ENCODE results near the gene ZNF439.
"Not testable (repeated sequence)": the region's sequence is repeated elsewhere in the genome, so short reads cannot be mapped to it uniquely, and the experiment has no call there.

ZNF439 gene

GRCh38 chr19:11848594-11849469 is at the start of gene ZNF439:
ZNF439 (plus strand) TSS chr19:11848726; CDS start chr19:11848868, 142 bp downstream.
- peak; percentile 43 for DNase-seq

- no peak for DNase-seq
Observed at GRCh38 chr19:11806354-11807098, 42.0 kb upstream of the ZNF439 start.

- DNase-seq: no peak
Observed at GRCh38 chr19:11807099-11807380, 41.5 kb upstream of the ZNF439 start.

- DNase-seq: no peak
Observed at GRCh38 chr19:11813703-11814028, 34.9 kb upstream of the ZNF439 start.

- DNase-seq: peak; percentile 75
Observed at GRCh38 chr19:11814029-11814699, 34.4 kb upstream of the ZNF439 start, which contains the start of gene ZNF440. ZNF440 (plus strand) TSS chr19:11814273; CDS start chr19:11814448, 175 bp downstream.

GRCh38 chr19:11814700-11815035 is 33.9 kb upstream of the ZNF439 start:
- DNase-seq: no peak

- DNase-seq: no peak
Observed at GRCh38 chr19:11821474-11822109, 26.9 kb upstream of the ZNF439 start.

- not testable (repeated sequence) for DNase-seq
Observed at GRCh38 chr19:11828957-11829876, 19.3 kb upstream of the ZNF439 start.

- DNase-seq: no peak
Observed at GRCh38 chr19:11832253-11832912, 16.1 kb upstream of the ZNF439 start.

- no peak for DNase-seq
Observed at GRCh38 chr19:11833541-11833940, 15.0 kb upstream of the ZNF439 start.

- not testable (repeated sequence) for DNase-seq
Observed at GRCh38 chr19:11835626-11836066, 12.9 kb upstream of the ZNF439 start.

GRCh38 chr19:11843722-11844121 is 4.8 kb upstream of the ZNF439 start:
- DNase-seq: no peak

GRCh38 chr19:11847615-11848014 is 911 bp upstream of the ZNF439 start:
- not testable (repeated sequence) for DNase-seq

- no peak for DNase-seq
Observed at GRCh38 chr19:11848200-11848593, 329 bp upstream of the ZNF439 start.

- not testable (repeated sequence) for DNase-seq
Observed at GRCh38 chr19:11850289-11850688, 1.8 kb downstream of the ZNF439 start.

GRCh38 chr19:11853358-11853757 is 4.8 kb downstream of the ZNF439 start:
- DNase-seq: no peak

- no peak for DNase-seq
Observed at GRCh38 chr19:11856596-11857250, 8.2 kb downstream of the ZNF439 start.

GRCh38 chr19:11860721-11861120 is 12.2 kb downstream of the ZNF439 start:
- DNase-seq: no peak

GRCh38 chr19:11861301-11861700 is 12.8 kb downstream of the ZNF439 start:
- DNase-seq: no peak

GRCh38 chr19:11867766-11868165 is 19.2 kb downstream of the ZNF439 start:
- not testable (repeated sequence) for DNase-seq

- no peak for DNase-seq
Observed at GRCh38 chr19:11868188-11868587, 19.7 kb downstream of the ZNF439 start.

All from NCI-H748 treated with DMSO at 0.1 percent for 48 hours (cell line).